ENCODE results near the gene STAT3. TPM values are rescaled to one million over a fixed set of nuclear protein-coding genes. Genes with fewer than 3 reads are reported as not detected.

The STAT3 gene
- total RNA-seq, 1 experiment from 2014 or later, result 61.0 TPM

DNA sequence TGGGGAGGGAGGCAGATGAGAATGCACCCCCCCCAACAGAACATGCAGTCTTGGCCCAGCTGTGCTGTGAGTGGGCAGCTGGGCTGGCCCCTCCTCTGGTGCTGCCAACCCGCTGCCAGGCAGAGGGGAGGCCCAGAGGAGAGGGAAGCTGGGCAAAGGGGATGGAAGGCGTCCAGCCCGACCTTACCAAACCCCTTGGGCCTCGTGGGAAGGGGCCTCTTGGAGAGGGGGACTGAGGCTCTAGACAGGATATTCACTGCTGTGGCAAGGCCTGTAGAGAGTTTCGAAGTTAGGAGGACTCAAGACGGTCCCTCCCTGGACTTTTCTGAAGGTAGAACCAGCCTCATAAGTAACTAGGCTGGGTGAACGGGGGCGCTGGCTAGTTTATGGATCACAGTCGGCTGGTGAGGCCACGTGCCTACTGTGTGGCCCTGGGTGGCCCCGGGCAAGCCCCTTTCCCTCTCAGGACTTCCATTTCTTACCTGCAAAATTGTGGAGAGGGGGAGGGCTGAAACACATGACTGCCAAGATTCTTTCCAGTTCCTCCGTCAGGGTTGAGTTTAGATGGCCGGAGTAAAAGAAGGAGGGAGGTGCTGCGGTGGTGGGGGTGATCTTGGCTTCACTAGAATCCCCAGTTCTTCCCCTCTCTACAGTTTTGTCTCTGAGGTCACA is 100.8 kb downstream of the STAT3 start:
- Histone ChIP-seq H3K4me3 (replicated peaks in 1 of 2; ENCODE audit: low read depth in 1 of 2, low read length in 2 of 2) (no peak overlapping the region), H3K4me1 (ENCODE audit: control insufficient read depth in 1 of 2, insufficient read depth in 2 of 2, low read length in 2 of 2) (no peaks in the 10 kb centered on the region), H3K27me3 (ENCODE audit: insufficient read depth, low read length) (no peaks in the 10 kb centered on the region), H3K9me3 (ENCODE audit: control insufficient read depth in 1 of 2, insufficient read depth in 1 of 2, low read depth in 1 of 2, low read length in 2 of 2) (no peaks in the 10 kb centered on the region), H4K20me1 (ENCODE audit: insufficient read depth) (no peaks in the 10 kb centered on the region), H3K27ac (ENCODE audit: low read depth, low read length) (no peak overlapping the region), H2AFZ (ENCODE audit: low read depth, low read length, poor library complexity, severe bottlenecking) (no peak overlapping the region), H3K79me2 (ENCODE audit: insufficient read depth, low read length) (no peaks in the 10 kb centered on the region), H3K9me2 (ENCODE audit: insufficient read depth) (no peaks in the 10 kb centered on the region), H3K4me2 (ENCODE audit: low read length) (no peak overlapping the region), H3K36me3 (ENCODE audit: control insufficient read depth in 1 of 2, insufficient read depth in 2 of 2, low read length in 2 of 2) (no peaks in the 10 kb centered on the region), H3K9ac (ENCODE audit: low read length) (no peak overlapping the region)
- ChIA-PET RAD21 (ENCODE audit: low non-redundant PET in 1 of 2, low total read pairs in 2 of 2, uncharacterized antibody in 2 of 2, unreplicated experiment in 2 of 2) (no interaction called here), POLR2A (interaction anchor here (0.8 kb wide), 1 partner anchor 10 kb away, joined by 3 read pairs; no protein-coding TSS in a partner anchor), CTCF (no interaction called here)
- TF ChIP-seq EZH2phosphoT487 (IDR thresholded peaks at IDR 0.05; ENCODE audit: borderline replicate concordance) (no peak), RAD21 (IDR thresholded peaks at IDR 0.05; ENCODE audit: low read depth) (no peak), POLR2AphosphoS5 (IDR thresholded peaks at IDR 0.05; ENCODE audit: low read depth, low read length) (no peak), CBX3 (IDR thresholded peaks at IDR 0.05; ENCODE audit: low read depth) (no peak), CEBPB (IDR thresholded peaks at IDR 0.05; ENCODE audit: low read depth) (no peak), EZH2 (IDR thresholded peaks at IDR 0.05) (no peak)
- TF ChIP-seq, protein P1, sequence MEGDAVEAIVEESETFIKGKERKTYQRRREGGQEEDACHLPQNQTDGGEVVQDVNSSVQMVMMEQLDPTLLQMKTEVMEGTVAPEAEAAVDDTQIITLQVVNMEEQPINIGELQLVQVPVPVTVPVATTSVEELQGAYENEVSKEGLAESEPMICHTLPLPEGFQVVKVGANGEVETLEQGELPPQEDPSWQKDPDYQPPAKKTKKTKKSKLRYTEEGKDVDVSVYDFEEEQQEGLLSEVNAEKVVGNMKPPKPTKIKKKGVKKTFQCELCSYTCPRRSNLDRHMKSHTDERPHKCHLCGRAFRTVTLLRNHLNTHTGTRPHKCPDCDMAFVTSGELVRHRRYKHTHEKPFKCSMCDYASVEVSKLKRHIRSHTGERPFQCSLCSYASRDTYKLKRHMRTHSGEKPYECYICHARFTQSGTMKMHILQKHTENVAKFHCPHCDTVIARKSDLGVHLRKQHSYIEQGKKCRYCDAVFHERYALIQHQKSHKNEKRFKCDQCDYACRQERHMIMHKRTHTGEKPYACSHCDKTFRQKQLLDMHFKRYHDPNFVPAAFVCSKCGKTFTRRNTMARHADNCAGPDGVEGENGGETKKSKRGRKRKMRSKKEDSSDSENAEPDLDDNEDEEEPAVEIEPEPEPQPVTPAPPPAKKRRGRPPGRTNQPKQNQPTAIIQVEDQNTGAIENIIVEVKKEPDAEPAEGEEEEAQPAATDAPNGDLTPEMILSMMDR (IDR thresholded peaks at IDR 0.05 in 2 of 3, conservative IDR thresholded peaks at IDR 0.05 in 1 of 3; ENCODE audit: borderline replicate concordance in 1 of 3, insufficient read depth in 1 of 3, low read depth in 2 of 3, low read length in 2 of 3), result no peak
- no peak for ATAC-seq
- intact Hi-C loops (cut with micrococcal nuclease), result no loop called here
- DNase-seq (ENCODE audit: low read depth, low spot score), result no peak
- no TSS peak for BruUV-seq (replicated peaks)
